Ascending aorta (tissue), 2 donors: Measurements from ENCODE around the gene SOX5. TPM values are rescaled to one million over a fixed set of nuclear protein-coding genes. Genes with fewer than 3 reads are reported as not detected.
"Not testable (repeated sequence)": the region's sequence is repeated elsewhere in the genome, so short reads cannot be mapped to it uniquely, and the experiment has no call there.

Source experiments
- DNase-seq, 2 donors: peaks; one replicate each; pipeline ENCODE4 v3.0.0-alpha.2; 2019; ENCODE audit warnings: low spot score in 2 of 2
- H3K27ac ChIP-seq, 2 donors: fragments of 200-600 bp; sonication (generic); one replicate each; pipeline ENCODE4 v1.5.1; 2016 to 2017; ENCODE audit warnings: mild to moderate bottlenecking in 1 of 2
- H3K27me3 ChIP-seq: fragments of 200-600 bp; sonication (generic); one replicate; pipeline ENCODE4 v1.5.1; 2017
- H3K36me3 ChIP-seq, 2 donors: fragments of 200-600 bp; sonication (generic); one replicate each; pipeline ENCODE4 v1.5.1; 2016
- H3K4me1 ChIP-seq, 2 donors: fragments of 200-600 bp; sonication (generic); one replicate each; pipeline ENCODE4 v1.5.1; 2016 to 2017; ENCODE audit warnings: mild to moderate bottlenecking in 1 of 2
- H3K4me3 ChIP-seq, 2 donors: fragments of 200-600 bp; sonication (generic); one replicate each; pipeline ENCODE4 v1.5.1; 2016 to 2017; ENCODE audit warnings: mild to moderate bottlenecking in 1 of 2
- H3K9me3 ChIP-seq, 2 donors: fragments of 200-600 bp; sonication (generic); one replicate each; pipeline ENCODE4 v1.5.1; 2016
- CTCF ChIP-seq, 3 experiments: fragments of 200-600 bp in 2 of 3; fragments of 450-650 bp in 1 of 3; sonication (generic) in 2 of 3; IDR thresholded peaks; one replicate each; pipeline ENCODE4 v1.5.1; 2016 to 2019; ENCODE audit warnings: antibody characterized with exemption in 3 of 3, mild to moderate bottlenecking in 1 of 3, moderate library complexity in 1 of 3
- intact Hi-C: fragments of 100-400 bp; cut with DNase I; formaldehyde crosslinking; loops from one replicate; pipeline ENCODE4 v1.15.1; 2023
- total RNA-seq: library from RNA; depleted of rRNA; stranded (reverse); fragments of >200 nt; gene quantifications from one replicate; pipeline ENCODE4 v1.1.0, GENCODE V29; 2016

Gene SOX5
- total RNA-seq, 1 donor from 2014 or later: 18.2 TPM

GRCh38 chr12:23731035-23731434 lies 218.4 kb downstream of the SOX5 start:
- Histone ChIP-seq H3K4me3 (no peak overlapping the region), H3K9me3 (no peaks in the 10 kb centered on the region), H3K36me3 (peaks cover 0 to 4% of the 10 kb centered on the region in 2 donors), H3K27ac (no peak overlapping the region), H3K27me3 (no peaks in the 10 kb centered on the region), H3K4me1 (peaks cover 5 to 7% of the 10 kb centered on the region in 2 donors)
- DNase-seq: no peak
- TF ChIP-seq CTCF (IDR thresholded peaks at IDR 0.05): no peak
- intact Hi-C loops: no loop called here

- intact Hi-C loops: no loop called here
- no peak overlapping the region for H3K4me3 ChIP-seq
- TF ChIP-seq CTCF (IDR thresholded peaks at IDR 0.05): no peak
- no peaks in the 10 kb centered on the region for H3K36me3 ChIP-seq
- H3K9me3 ChIP-seq: no peaks in the 10 kb centered on the region
- no peaks in the 10 kb centered on the region for H3K27me3 ChIP-seq
- H3K4me1 ChIP-seq: peaks cover 5 to 7% of the 10 kb centered on the region in 2 donors
- DNase-seq: no peak
- no peak overlapping the region for H3K27ac ChIP-seq
Measured at GRCh38 chr12:23729359-23729758, 220.1 kb downstream of the SOX5 start.

DNA sequence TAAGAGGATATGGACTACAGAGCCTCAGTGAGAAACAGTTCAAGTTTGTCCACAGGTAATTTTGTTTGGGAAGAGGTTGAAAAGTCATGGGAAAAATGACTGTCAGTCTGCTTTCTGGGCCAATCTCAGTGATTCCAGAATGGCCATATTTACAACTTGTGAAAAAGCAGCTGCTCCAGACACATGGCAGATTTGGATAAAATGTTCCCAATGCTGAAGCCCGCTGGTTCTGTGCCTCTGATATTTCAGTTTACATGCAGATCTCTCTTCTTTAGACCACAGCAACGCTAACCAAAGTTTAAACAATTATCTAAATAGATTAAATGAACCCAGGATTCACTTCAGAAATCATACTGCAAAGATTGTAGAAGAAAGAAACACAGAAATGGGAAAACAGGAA lies 222.8 kb downstream of the SOX5 start:
- peaks cover 5 to 7% of the 10 kb centered on the region in 2 donors for H3K4me1 ChIP-seq
- no peaks in the 10 kb centered on the region for H3K27me3 ChIP-seq
- no peak for TF ChIP-seq CTCF (IDR thresholded peaks at IDR 0.05)
- H3K9me3 ChIP-seq: no peaks in the 10 kb centered on the region
- no peak overlapping the region for H3K4me3 ChIP-seq
- intact Hi-C loops: no loop called here
- no peak overlapping the region for H3K27ac ChIP-seq
- DNase-seq: no peak
- H3K36me3 ChIP-seq: no peaks in the 10 kb centered on the region

- intact Hi-C loops: no loop called here
- H3K27me3 ChIP-seq: no peaks in the 10 kb centered on the region
- no peaks in the 10 kb centered on the region for H3K9me3 ChIP-seq
- H3K27ac ChIP-seq: no peak overlapping the region
- H3K36me3 ChIP-seq: no peaks in the 10 kb centered on the region
- H3K4me1 ChIP-seq: no peaks in the 10 kb centered on the region
- no peak overlapping the region for H3K4me3 ChIP-seq
- no peak for TF ChIP-seq CTCF (IDR thresholded peaks at IDR 0.05)
- DNase-seq: no peak
Measured at GRCh38 chr12:23722655-23723054, 226.8 kb downstream of the SOX5 start.

DNA sequence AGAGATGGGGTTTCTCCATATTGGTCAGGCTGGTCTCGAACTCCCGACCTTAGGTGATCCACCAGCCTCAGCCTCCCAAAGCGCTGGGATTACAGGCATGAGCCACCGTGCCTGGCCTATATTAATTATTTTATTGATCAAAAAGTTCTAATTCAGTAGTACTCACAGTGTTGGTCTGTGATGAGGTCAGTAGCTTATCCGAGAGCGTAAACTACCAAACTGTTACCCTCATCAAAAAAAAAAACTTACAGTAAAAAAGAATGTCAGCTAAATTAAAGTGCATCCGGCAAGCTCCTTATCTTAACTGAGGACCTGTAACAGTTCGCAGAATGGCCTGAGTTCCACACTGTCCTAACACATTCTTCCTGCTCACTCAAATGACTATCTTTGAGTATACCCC lies 228.2 kb downstream of the SOX5 start:
- Histone ChIP-seq H3K4me3 (no peak overlapping the region), H3K27me3 (no peaks in the 10 kb centered on the region), H3K36me3 (no peaks in the 10 kb centered on the region), H3K9me3 (no peaks in the 10 kb centered on the region), H3K4me1 (no peaks in the 10 kb centered on the region), H3K27ac (no peak overlapping the region)
- intact Hi-C loops: no loop called here
- DNase-seq: no peak
- no peak for TF ChIP-seq CTCF (IDR thresholded peaks at IDR 0.05)

DNA sequence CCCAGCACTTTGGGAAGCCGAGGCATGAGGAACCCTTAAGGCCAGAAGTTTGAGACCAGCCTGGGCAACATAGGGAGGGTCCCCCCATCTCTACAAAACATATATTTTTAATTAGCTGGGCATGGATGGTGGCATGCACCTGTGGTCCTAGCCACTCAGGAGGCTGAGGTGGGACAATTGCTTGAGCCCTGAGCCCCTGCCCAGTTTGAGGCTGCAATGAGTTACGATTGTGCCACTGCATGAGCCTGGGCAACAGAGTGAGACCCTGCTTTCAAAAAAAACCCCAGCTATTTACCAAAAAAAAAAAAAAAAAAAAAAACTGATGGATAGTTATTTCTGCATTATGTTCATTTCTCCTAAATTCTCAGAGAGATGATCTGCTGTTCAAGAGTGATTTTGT lies 230.0 kb downstream of the SOX5 start:
- Histone ChIP-seq H3K36me3 (no peaks in the 10 kb centered on the region), H3K4me3 (no peak overlapping the region), H3K4me1 (no peaks in the 10 kb centered on the region), H3K27ac (no peak overlapping the region), H3K9me3 (no peaks in the 10 kb centered on the region), H3K27me3 (no peaks in the 10 kb centered on the region)
- no peak for DNase-seq
- intact Hi-C loops: no loop called here
- TF ChIP-seq CTCF (IDR thresholded peaks at IDR 0.05): no peak

- H3K27ac ChIP-seq, intact Hi-C loops, H3K27me3 ChIP-seq, H3K4me3 ChIP-seq, DNase-seq, H3K4me1 ChIP-seq, H3K36me3 ChIP-seq, H3K9me3 ChIP-seq: not testable (repeated sequence)
Measured at GRCh38 chr12:23710361-23710760, 239.1 kb downstream of the SOX5 start.
